Nephron progenitor cell (in vitro differentiated cells): Measurements from ENCODE around the gene CCR5AS.
"Not testable (repeated sequence)": the region's sequence is repeated elsewhere in the genome, so short reads cannot be mapped to it uniquely, and the experiment has no call there.

ENCODE experiments used
- DNase-seq: peaks from one replicate; pipeline ENCODE4 v3.0.0; 2021
- H3K27ac Mint-ChIP-seq: 2 replicates; pipeline ENCODE4 v1.8.0; 2021; ENCODE audit warnings: mild to moderate bottlenecking, moderate library complexity, mixed read lengths
- H3K27me3 Mint-ChIP-seq: 2 replicates; pipeline ENCODE4 v1.8.0; 2021; ENCODE audit warnings: mild to moderate bottlenecking, low read depth, mixed read lengths; ENCODE audit not compliant: poor library complexity
- H3K36me3 Mint-ChIP-seq: 2 replicates; pipeline ENCODE4 v1.8.0; 2021; ENCODE audit warnings: low read depth, mixed read lengths
- H3K4me1 Mint-ChIP-seq: 2 replicates; pipeline ENCODE4 v1.8.0; 2021; ENCODE audit warnings: mixed read lengths
- H3K4me3 Mint-ChIP-seq: 2 replicates; pipeline ENCODE4 v1.8.0; 2021; ENCODE audit warnings: mild to moderate bottlenecking, moderate library complexity, mixed read lengths
- H3K9me3 Mint-ChIP-seq: 2 replicates; pipeline ENCODE4 v1.8.0; 2021; ENCODE audit warnings: mild to moderate bottlenecking, moderate library complexity, mixed read lengths
- CTCF ChIP-seq: fragments of 200-600 bp; sonication (generic); IDR thresholded peaks from 2 replicates; pipeline ENCODE4 v1.5.0; 2021; ENCODE audit warnings: antibody characterized with exemption

The CCR5AS gene

DNA sequence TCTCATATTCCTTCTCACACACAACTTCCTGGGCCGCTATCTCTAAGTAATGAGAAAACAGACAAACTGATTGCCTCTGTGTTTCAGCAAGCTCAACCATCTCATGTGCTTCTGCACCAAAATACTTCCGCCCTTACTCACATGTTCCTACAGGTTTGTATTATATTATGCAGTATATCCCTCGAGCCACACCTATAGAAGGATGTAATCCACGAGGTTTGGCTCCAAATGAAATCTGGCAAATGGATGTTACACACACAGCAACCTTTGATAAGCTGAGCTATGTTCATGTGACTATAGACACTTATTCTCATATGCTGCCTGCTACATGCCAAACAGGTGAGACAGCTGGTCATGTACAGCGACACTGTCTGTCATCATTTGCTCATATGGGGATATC lies 22.8 kb upstream of the CCR5AS start:
- H3K4me1 Mint-ChIP-seq, result peaks cover 7% of the 10 kb centered on the region
- no peak overlapping the region for H3K4me3 Mint-ChIP-seq
- peaks cover 7% of the 10 kb centered on the region for H3K36me3 Mint-ChIP-seq
- peaks cover 34% of the 10 kb centered on the region for H3K9me3 Mint-ChIP-seq
- TF ChIP-seq CTCF, result no peak
- no peak overlapping the region for H3K27ac Mint-ChIP-seq
- no peak for DNase-seq
- H3K27me3 Mint-ChIP-seq, result peaks cover 8% of the 10 kb centered on the region

- peaks cover 7% of the 10 kb centered on the region for H3K4me1 Mint-ChIP-seq
- no peak for DNase-seq
- H3K36me3 Mint-ChIP-seq, result peaks cover 7% of the 10 kb centered on the region
- H3K4me3 Mint-ChIP-seq, result no peak overlapping the region
- peaks cover 34% of the 10 kb centered on the region for H3K9me3 Mint-ChIP-seq
- H3K27ac Mint-ChIP-seq, result no peak overlapping the region
- H3K27me3 Mint-ChIP-seq, result peaks cover 7% of the 10 kb centered on the region
- TF ChIP-seq CTCF, result no peak
Measured at GRCh38 chr3:46429250-46429649, 22.4 kb upstream of the CCR5AS start.

DNA sequence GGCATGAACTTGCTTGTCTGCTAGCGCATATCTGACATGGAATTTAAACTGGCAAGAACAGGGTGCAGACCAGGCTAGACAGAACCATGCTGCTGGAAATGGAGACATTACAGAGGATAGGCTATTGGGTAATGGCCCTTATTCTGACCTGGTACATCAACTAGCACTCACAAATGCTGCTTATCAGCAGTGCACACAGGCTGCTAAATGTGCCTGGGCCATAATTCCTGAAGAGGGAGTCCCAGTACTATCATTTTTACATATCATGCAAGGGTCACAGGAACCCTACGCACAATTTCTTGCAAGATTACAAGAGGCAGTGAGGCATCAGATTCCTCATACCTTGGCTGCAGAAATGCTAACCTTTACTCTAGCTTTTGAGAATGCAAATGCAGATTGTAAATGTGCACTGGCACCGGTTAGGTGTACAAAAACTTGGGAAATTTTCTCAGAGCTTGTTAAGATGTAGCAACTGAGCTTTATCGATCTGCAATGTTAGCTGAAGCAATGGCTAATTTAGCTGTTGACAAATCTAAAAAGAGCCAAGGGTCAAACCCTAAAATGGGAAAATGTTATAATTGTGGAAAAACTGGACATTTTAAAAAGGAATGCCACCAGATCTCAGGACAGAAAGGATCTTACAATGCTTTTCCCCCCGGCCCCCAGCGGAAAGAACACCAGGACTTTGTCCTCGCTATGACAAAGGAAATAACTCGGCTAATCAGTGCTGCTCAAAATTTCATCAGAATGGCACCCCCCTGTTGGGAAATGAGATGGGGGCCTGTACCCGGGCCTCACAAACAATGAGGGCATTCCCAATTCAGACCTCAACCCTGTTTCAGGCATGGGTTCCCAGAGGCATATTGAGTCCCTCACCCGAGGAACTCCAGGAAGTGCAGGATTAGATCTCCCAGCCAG lies 21.3 kb upstream of the CCR5AS start:
- Mint-ChIP-seq H3K4me1 (peaks cover 7% of the 10 kb centered on the region), H3K27me3 (peaks cover 7% of the 10 kb centered on the region), H3K4me3 (no peak overlapping the region), H3K27ac (no peak overlapping the region), H3K36me3 (peaks cover 7% of the 10 kb centered on the region), H3K9me3 (peaks cover 30% of the 10 kb centered on the region)
- TF ChIP-seq CTCF, result no peak
- no peak for DNase-seq

GRCh38 chr3:46427404-46427803 lies 20.5 kb upstream of the CCR5AS start:
- H3K9me3 Mint-ChIP-seq, result peaks cover 22% of the 10 kb centered on the region
- H3K27me3 Mint-ChIP-seq, H3K27ac Mint-ChIP-seq, H3K36me3 Mint-ChIP-seq, H3K4me1 Mint-ChIP-seq, H3K4me3 Mint-ChIP-seq, DNase-seq: not testable (repeated sequence)

DNA sequence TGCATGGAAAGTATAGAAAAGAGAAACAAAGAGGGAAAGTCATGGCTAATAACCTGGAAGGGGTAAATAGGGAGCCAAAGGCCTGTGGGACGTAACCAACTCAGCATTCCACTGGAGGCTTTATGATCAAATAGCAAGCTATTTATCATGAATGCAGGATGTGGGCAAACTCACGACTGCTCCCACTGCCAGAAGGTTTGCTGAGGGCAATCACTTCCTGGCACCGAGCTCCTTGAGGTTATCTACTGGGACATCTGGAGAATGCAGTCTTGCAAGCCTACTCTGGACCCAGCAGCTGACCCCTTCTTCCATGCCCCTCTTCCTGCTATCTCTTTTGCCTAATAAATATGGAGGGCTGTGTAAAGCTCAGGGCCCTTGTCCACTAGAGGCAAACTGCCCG lies 19.6 kb upstream of the CCR5AS start:
- DNase-seq, H3K27me3 Mint-ChIP-seq, H3K27ac Mint-ChIP-seq, H3K4me3 Mint-ChIP-seq, H3K36me3 Mint-ChIP-seq, H3K4me1 Mint-ChIP-seq: not testable (repeated sequence)
- H3K9me3 Mint-ChIP-seq, result peaks cover 13% of the 10 kb centered on the region

- Mint-ChIP-seq H3K36me3 (no peaks in the 10 kb centered on the region), H3K27me3 (peaks cover 9% of the 10 kb centered on the region), H3K4me3 (no peak overlapping the region), H3K9me3 (no peaks in the 10 kb centered on the region), H3K4me1 (no peaks in the 10 kb centered on the region), H3K27ac (no peak overlapping the region)
- no peak for TF ChIP-seq CTCF
- no peak for DNase-seq
Measured at GRCh38 chr3:46423588-46423987, 16.7 kb upstream of the CCR5AS start.

GRCh38 chr3:46422617-46423016 lies 15.8 kb upstream of the CCR5AS start:
- H3K4me3 Mint-ChIP-seq, result no peak overlapping the region
- no peaks in the 10 kb centered on the region for H3K36me3 Mint-ChIP-seq
- peaks cover 11% of the 10 kb centered on the region for H3K27me3 Mint-ChIP-seq
- no peak overlapping the region for H3K27ac Mint-ChIP-seq
- DNase-seq, result no peak
- no peaks in the 10 kb centered on the region for H3K4me1 Mint-ChIP-seq
- no peaks in the 10 kb centered on the region for H3K9me3 Mint-ChIP-seq
- no peak for TF ChIP-seq CTCF
